HG03469 (cell line): ENCODE results near the gene FAM171A2.
"Not testable (repeated sequence)": the region's sequence is repeated elsewhere in the genome, so short reads cannot be mapped to it uniquely, and the experiment has no call there.

Experiments used
- ATAC-seq: cut with Tn5 transposase; IDR thresholded peaks from one replicate; pipeline ENCODE4 v1.9.1; 2021; ENCODE audit warnings: mild to moderate bottlenecking, moderate library complexity, moderate number of reproducible peaks; ENCODE audit not compliant: unreplicated experiment

The FAM171A2 gene

GRCh38 chr17:44348234-44348987, 15.2 kb downstream of the FAM171A2 start:
- peak; percentile 30 for ATAC-seq

GRCh38 chr17:44347206-44348055, 16.2 kb downstream of the FAM171A2 start:
- ATAC-seq = peak; percentile 5

- no peak for ATAC-seq
These were observed 17.4 kb downstream of the FAM171A2 start for GRCh38 chr17:44346064-44346844.

- ATAC-seq = no peak
These were observed 18.1 kb downstream of the FAM171A2 start for GRCh38 chr17:44345454-44346026.

GRCh38 chr17:44344939-44345453, 18.7 kb downstream of the FAM171A2 start, which contains the start of gene GRN:
TSS of gene GRN (plus strand) at chr17:44345302. CDS start at chr17:44349165, 3,863 bp downstream.
- ATAC-seq = peak; percentile 31

GRCh38 chr17:44343510-44344209, 20.0 kb downstream of the FAM171A2 start:
- no peak for ATAC-seq

GRCh38 chr17:44340553-44340952, 23.1 kb downstream of the FAM171A2 start:
- ATAC-seq = not testable (repeated sequence)

GRCh38 chr17:44338702-44339101, 25.0 kb downstream of the FAM171A2 start:
- ATAC-seq = no peak

- no peak for ATAC-seq
These were observed 27.7 kb downstream of the FAM171A2 start for GRCh38 chr17:44335968-44336367.

GRCh38 chr17:44335564-44335963, 28.1 kb downstream of the FAM171A2 start:
- no peak for ATAC-seq

GRCh38 chr17:44334727-44335126, 28.9 kb downstream of the FAM171A2 start:
- no peak for ATAC-seq

- ATAC-seq = no peak
These were observed 29.3 kb downstream of the FAM171A2 start for GRCh38 chr17:44334315-44334714.

GRCh38 chr17:44333371-44333770, 30.3 kb downstream of the FAM171A2 start:
- ATAC-seq = no peak

GRCh38 chr17:44331249-44331760, 32.3 kb downstream of the FAM171A2 start:
- ATAC-seq = no peak

- ATAC-seq = not testable (repeated sequence)
These were observed 33.4 kb downstream of the FAM171A2 start for GRCh38 chr17:44330263-44330662.

- ATAC-seq = not testable (repeated sequence)
These were observed 34.1 kb downstream of the FAM171A2 start for GRCh38 chr17:44329516-44329915.

GRCh38 chr17:44327715-44328449, 35.8 kb downstream of the FAM171A2 start:
- ATAC-seq = no peak

GRCh38 chr17:44326861-44327444, 36.7 kb downstream of the FAM171A2 start:
- no peak for ATAC-seq
